ENCODE results near the gene ACOT8. TPM values are rescaled to one million over a fixed set of nuclear protein-coding genes. Genes with fewer than 3 reads are reported as not detected.

Gene ACOT8
- total RNA-seq, 1 experiment from 2014 or later: 19.5 TPM

DNA sequence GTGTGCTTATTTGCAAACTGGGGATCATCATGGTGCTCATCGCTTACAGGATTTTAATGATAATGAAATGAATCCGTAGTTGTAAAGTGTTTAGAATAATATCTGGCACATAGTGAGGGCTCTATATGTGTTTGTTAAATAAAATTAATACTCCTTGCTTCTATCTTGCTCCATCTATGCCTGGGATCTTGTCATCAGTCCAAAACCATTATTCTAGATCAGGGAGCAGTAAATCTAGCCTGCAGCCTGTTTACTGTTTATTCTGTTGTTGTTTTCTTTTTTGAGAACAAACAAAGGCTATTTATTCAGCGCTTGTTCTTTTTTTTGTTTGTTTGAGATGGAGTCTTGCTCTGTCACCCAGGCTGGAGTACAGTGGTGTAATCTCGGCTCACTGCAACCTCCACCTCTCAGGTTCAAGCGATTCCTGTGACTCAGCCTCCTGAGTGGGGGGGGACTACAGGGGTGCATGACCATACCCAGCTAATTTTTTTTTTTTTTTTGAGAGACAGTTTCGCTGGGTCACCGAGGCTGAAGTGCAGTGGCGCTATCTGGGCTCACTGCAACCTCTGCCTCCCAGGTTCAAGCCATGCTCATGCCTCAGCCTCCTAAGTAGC is 8.1 kb downstream of the ACOT8 start:
- BruUV-seq (replicated peaks): no TSS peak
- DNase-seq (ENCODE audit: unreplicated experiment): no peak
- H3K4me3 Mint-ChIP-seq (ENCODE audit: unreplicated experiment): no peak overlapping the region
- no peaks in the 10 kb centered on the region for H3K27me3 Mint-ChIP-seq (ENCODE audit: insufficient read depth, unreplicated experiment)
- no peaks in the 10 kb centered on the region for H3K9me3 Mint-ChIP-seq (ENCODE audit: unreplicated experiment)
- POLR2A ChIA-PET: interaction anchor here (0.7 to 0.9 kb wide), 3 partner anchors 7 to 100 kb away, joined by 4 read pairs; no protein-coding TSS in a partner anchor
- CTCF ChIA-PET: interaction anchor here (0.6 to 1.9 kb wide), 4 partner anchors 10 to 109 kb away, joined by 3 to 4 read pairs (median 4); no protein-coding TSS in a partner anchor
- TF ChIP-seq, protein P1, sequence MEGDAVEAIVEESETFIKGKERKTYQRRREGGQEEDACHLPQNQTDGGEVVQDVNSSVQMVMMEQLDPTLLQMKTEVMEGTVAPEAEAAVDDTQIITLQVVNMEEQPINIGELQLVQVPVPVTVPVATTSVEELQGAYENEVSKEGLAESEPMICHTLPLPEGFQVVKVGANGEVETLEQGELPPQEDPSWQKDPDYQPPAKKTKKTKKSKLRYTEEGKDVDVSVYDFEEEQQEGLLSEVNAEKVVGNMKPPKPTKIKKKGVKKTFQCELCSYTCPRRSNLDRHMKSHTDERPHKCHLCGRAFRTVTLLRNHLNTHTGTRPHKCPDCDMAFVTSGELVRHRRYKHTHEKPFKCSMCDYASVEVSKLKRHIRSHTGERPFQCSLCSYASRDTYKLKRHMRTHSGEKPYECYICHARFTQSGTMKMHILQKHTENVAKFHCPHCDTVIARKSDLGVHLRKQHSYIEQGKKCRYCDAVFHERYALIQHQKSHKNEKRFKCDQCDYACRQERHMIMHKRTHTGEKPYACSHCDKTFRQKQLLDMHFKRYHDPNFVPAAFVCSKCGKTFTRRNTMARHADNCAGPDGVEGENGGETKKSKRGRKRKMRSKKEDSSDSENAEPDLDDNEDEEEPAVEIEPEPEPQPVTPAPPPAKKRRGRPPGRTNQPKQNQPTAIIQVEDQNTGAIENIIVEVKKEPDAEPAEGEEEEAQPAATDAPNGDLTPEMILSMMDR (IDR thresholded peaks at IDR 0.05; ENCODE audit: unreplicated experiment): no peak
- no peaks in the 10 kb centered on the region for H3K4me1 Mint-ChIP-seq (ENCODE audit: insufficient read depth, unreplicated experiment)
- H3K27ac Mint-ChIP-seq (ENCODE audit: low read depth, unreplicated experiment): no peak overlapping the region
- peaks cover 40% of the 10 kb centered on the region for H3K36me3 Mint-ChIP-seq (ENCODE audit: insufficient read depth, unreplicated experiment)
- intact Hi-C loops (cut with micrococcal nuclease): no loop called here

GRCh38 chr20:45848421-45848820 is 8.8 kb downstream of the ACOT8 start:
- POLR2A ChIA-PET: interaction anchor here (0.7 kb wide), 1 partner anchor 15 kb away, joined by 3 read pairs; the partner anchor contains the start of gene SNX21
- no peaks in the 10 kb centered on the region for H3K9me3 Mint-ChIP-seq (ENCODE audit: unreplicated experiment)
- TF ChIP-seq, protein P1 (IDR thresholded peaks at IDR 0.05; ENCODE audit: unreplicated experiment): no peak
- CTCF ChIA-PET: interaction anchor here (0.6 to 1.9 kb wide), 3 partner anchors 29 to 242 kb away, joined by 3 to 4 read pairs (median 3); no protein-coding TSS in a partner anchor
- H3K27ac Mint-ChIP-seq (ENCODE audit: low read depth, unreplicated experiment): no peak overlapping the region
- no peaks in the 10 kb centered on the region for H3K4me1 Mint-ChIP-seq (ENCODE audit: insufficient read depth, unreplicated experiment)
- intact Hi-C loops (cut with micrococcal nuclease): no loop called here
- DNase-seq (ENCODE audit: unreplicated experiment): no peak
- no peak overlapping the region for H3K4me3 Mint-ChIP-seq (ENCODE audit: unreplicated experiment)
- no TSS peak for BruUV-seq (replicated peaks)
- peaks cover 46% of the 10 kb centered on the region for H3K36me3 Mint-ChIP-seq (ENCODE audit: insufficient read depth, unreplicated experiment)
- no peaks in the 10 kb centered on the region for H3K27me3 Mint-ChIP-seq (ENCODE audit: insufficient read depth, unreplicated experiment)

DNA sequence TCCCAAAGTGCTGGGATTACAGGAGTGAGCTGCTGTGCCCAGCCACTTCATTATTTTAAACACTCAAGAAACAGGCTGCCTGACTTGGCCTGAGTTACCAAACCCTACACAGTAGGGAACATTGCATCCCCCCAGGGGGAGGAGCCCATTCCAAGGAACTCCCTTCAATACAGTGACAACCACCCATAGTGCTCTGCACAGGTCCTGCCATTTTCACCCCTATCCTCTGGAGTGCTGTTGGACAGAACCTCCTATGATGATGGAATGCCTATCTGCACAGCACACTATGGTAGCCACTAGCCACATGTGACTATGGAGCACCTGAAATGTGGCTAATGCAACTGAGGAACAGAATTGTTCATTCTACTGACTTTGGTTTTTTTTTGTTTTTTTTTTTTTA is 11.7 kb downstream of the ACOT8 start:
- POLR2A ChIA-PET: interaction anchor here (0.6 to 1.6 kb wide), 4 partner anchors 10 to 23 kb away, joined by 3 to 5 read pairs (median 4); partner anchors contain the start of gene SNX21
- BruUV-seq (replicated peaks): no TSS peak

GRCh38 chr20:45843506-45843905 is 13.7 kb downstream of the ACOT8 start:
- DNase-seq (ENCODE audit: unreplicated experiment): no peak
- BruUV-seq (replicated peaks): no TSS peak
- intact Hi-C loops (cut with micrococcal nuclease): no loop called here
- Mint-ChIP-seq H3K9me3 (ENCODE audit: unreplicated experiment) (no peaks in the 10 kb centered on the region), H3K36me3 (ENCODE audit: insufficient read depth, unreplicated experiment) (peaks cover 70% of the 10 kb centered on the region), H3K4me3 (ENCODE audit: unreplicated experiment) (no peak overlapping the region), H3K27me3 (ENCODE audit: insufficient read depth, unreplicated experiment) (no peaks in the 10 kb centered on the region), H3K27ac (ENCODE audit: low read depth, unreplicated experiment) (no peak overlapping the region), H3K4me1 (ENCODE audit: insufficient read depth, unreplicated experiment) (no peaks in the 10 kb centered on the region)
- TF ChIP-seq, protein P1 (IDR thresholded peaks at IDR 0.05; ENCODE audit: unreplicated experiment): no peak
- ChIA-PET CTCF (interaction anchor here (1.9 to 2.0 kb wide), 2 partner anchors 44 to 127 kb away, joined by 6 read pairs; no protein-coding TSS in a partner anchor), POLR2A (no interaction called here)

More for the DNA sequence above, 11.7 kb downstream of the ACOT8 start:
- Mint-ChIP-seq H3K4me1 (ENCODE audit: insufficient read depth, unreplicated experiment) (no peaks in the 10 kb centered on the region), H3K27me3 (ENCODE audit: insufficient read depth, unreplicated experiment) (no peaks in the 10 kb centered on the region), H3K36me3 (ENCODE audit: insufficient read depth, unreplicated experiment) (peaks cover 58% of the 10 kb centered on the region), H3K27ac (ENCODE audit: low read depth, unreplicated experiment) (no peak overlapping the region), H3K4me3 (ENCODE audit: unreplicated experiment) (no peak overlapping the region), H3K9me3 (ENCODE audit: unreplicated experiment) (no peaks in the 10 kb centered on the region)
- intact Hi-C loops (cut with micrococcal nuclease): no loop called here
- CTCF ChIA-PET: interaction anchor here (0.6 to 1.9 kb wide), 2 partner anchors 125 to 409 kb away, joined by 3 to 6 read pairs; no protein-coding TSS in a partner anchor
- DNase-seq (ENCODE audit: unreplicated experiment): no peak
- TF ChIP-seq, protein P1 (IDR thresholded peaks at IDR 0.05; ENCODE audit: unreplicated experiment): no peak

Data from MCF 10A (cell line).